DMS53 (cell line): ENCODE data around the gene HEATR5A.
"Not testable (repeated sequence)": the region's sequence is repeated elsewhere in the genome, so short reads cannot be mapped to it uniquely, and the experiment has no call there.

ENCODE experiments used
- DNase-seq: peaks from one replicate; lab custom pipeline; 2025; lab: John Stamatoyannopoulos, UW

Gene HEATR5A

GRCh38 chr14:31280871-31281220, 139.5 kb downstream of the HEATR5A start:
- DNase-seq = no peak

- no peak for DNase-seq
Observed at GRCh38 chr14:31280132-31280870, 140.0 kb downstream of the HEATR5A start.

GRCh38 chr14:31278883-31279282, 141.5 kb downstream of the HEATR5A start:
- peak; percentile 12 for DNase-seq

GRCh38 chr14:31277085-31277484, 143.3 kb downstream of the HEATR5A start:
- no peak for DNase-seq

- not testable (repeated sequence) for DNase-seq
Observed at GRCh38 chr14:31276417-31276816, 143.9 kb downstream of the HEATR5A start.

GRCh38 chr14:31275731-31276130, 144.6 kb downstream of the HEATR5A start:
- DNase-seq = peak; percentile 30

GRCh38 chr14:31271648-31272047, 148.7 kb downstream of the HEATR5A start:
- no peak for DNase-seq

- DNase-seq = peak; percentile 51
Observed at GRCh38 chr14:31270196-31270772, 150.1 kb downstream of the HEATR5A start.

GRCh38 chr14:31269634-31270195, 150.6 kb downstream of the HEATR5A start:
- no peak for DNase-seq

- no peak for DNase-seq
Observed at GRCh38 chr14:31268216-31268615, 152.1 kb downstream of the HEATR5A start.

GRCh38 chr14:31266437-31267331, 153.7 kb downstream of the HEATR5A start:
- DNase-seq = no peak

GRCh38 chr14:31265701-31266398, 154.5 kb downstream of the HEATR5A start:
- DNase-seq = no peak

GRCh38 chr14:31263485-31264133, 156.7 kb downstream of the HEATR5A start:
- DNase-seq = peak; percentile 82

GRCh38 chr14:31261859-31262731, 158.3 kb downstream of the HEATR5A start:
- DNase-seq = peak; percentile 6

- DNase-seq = no peak
Observed at GRCh38 chr14:31261523-31261858, 158.9 kb downstream of the HEATR5A start.

- DNase-seq = not testable (repeated sequence)
Observed at GRCh38 chr14:31259040-31259435, 161.3 kb downstream of the HEATR5A start.

- no peak for DNase-seq
Observed at GRCh38 chr14:31258427-31259039, 161.8 kb downstream of the HEATR5A start.

- DNase-seq = peak; percentile 72
Observed at GRCh38 chr14:31257554-31258426, 162.6 kb downstream of the HEATR5A start.

- no peak for DNase-seq
Observed at GRCh38 chr14:31257244-31257553, 163.2 kb downstream of the HEATR5A start.
